GM12878 (cell line): Measurements from ENCODE around the gene VPS13C. TPM values are rescaled to one million over a fixed set of nuclear protein-coding genes. Genes with fewer than 3 reads are reported as not detected.

Experiments used
- ATAC-seq: fragments of 200-7000 bp; cut with Tn5 transposase; 3 replicates; pipeline ENCODE4 v1.9.1; 2020; ENCODE audit warnings: mild to moderate bottlenecking, moderate library complexity
- BruUV-seq: library from RNA; stranded (reverse); fragments of 400-500 nt; replicated peaks from 2 replicates; lab custom pipeline; 2021; lab: Mats Ljungman, UMichigan
- CTCF ChIA-PET: fragments of 300-600 bp; sonication (Branson Sonifier 250); formaldehyde crosslinking; extraction: SDS; loops from one replicate; lab custom pipeline; 2021; ENCODE audit warnings: inconsistent platforms; lab: Yijun Ruan, JAX
- POLR2A ChIA-PET: fragments of 350-600 bp; formaldehyde crosslinking; extraction: SDS; loops from one replicate; lab custom pipeline; 2021; ENCODE audit warnings: inconsistent platforms; lab: Charles Lee
- RAD21 ChIA-PET: fragments of 300-600 bp; sonication (Branson Sonifier 250); formaldehyde crosslinking; loops from one replicate; lab custom pipeline; 2023; ENCODE audit warnings: antibody characterized with exemption; ENCODE audit not compliant: unreplicated experiment; lab: Charles Lee
- SMC1A ChIA-PET: fragments of 300-600 bp; sonication (Branson Sonifier 250); formaldehyde crosslinking; loops from one replicate; lab custom pipeline; 2023; ENCODE audit not compliant: unreplicated experiment, uncharacterized antibody; lab: Charles Lee
- DNase-seq: peaks from one replicate; pipeline ENCODE4 v3.0.0-alpha.2; 2011; ENCODE audit warnings: low read depth, low spot score
- FAIRE-seq: peaks from 3 replicates; lab custom pipeline; 2011; peaks lifted over from hg19 to GRCh38; lab: Jason Lieb, UNC
- H2AFZ ChIP-seq: 2 replicates; pipeline ENCODE4 v1.6.0; 2011; ENCODE audit warnings: low read depth, low read length, control low read depth; ENCODE audit not compliant: control insufficient read depth
- H3K27ac ChIP-seq: 2 replicates; pipeline ENCODE4 v1.5.1; 2011; ENCODE audit warnings: control low read depth; ENCODE audit not compliant: control insufficient read depth, insufficient read depth
- H3K27me3 ChIP-seq, 2 experiments: replicated peaks in 1 of 2; 2 replicates each; pipeline versions ENCODE4 v1.6.0 to v1.6.1; 2011; ENCODE audit warnings: low read length in 1 of 2; ENCODE audit not compliant: control insufficient read depth in 2 of 2, insufficient read depth in 2 of 2
- H3K36me3 ChIP-seq, 2 experiments: 2 replicates each; pipeline ENCODE4 v1.5.1; 2011; ENCODE audit warnings: low read length in 1 of 2; ENCODE audit not compliant: control insufficient read depth in 2 of 2, insufficient read depth in 2 of 2
- H3K4me1 ChIP-seq: 2 replicates; pipeline ENCODE4 v1.6.1; 2011; ENCODE audit warnings: mild to moderate bottlenecking, low read length, moderate library complexity, mixed read lengths; ENCODE audit not compliant: control insufficient read depth, insufficient read depth
- H3K4me2 ChIP-seq: 2 replicates; pipeline ENCODE4 v1.6.0; 2011; ENCODE audit warnings: control low read depth; ENCODE audit not compliant: control insufficient read depth, insufficient read depth
- H3K4me3 ChIP-seq: fragments of 200-600 bp; sonication (generic); 2 replicates; pipeline ENCODE4 v1.5.1; 2016
- H3K79me2 ChIP-seq: 2 replicates; pipeline ENCODE4 v1.6.0; 2011; ENCODE audit warnings: low read length; ENCODE audit not compliant: control insufficient read depth, insufficient read depth
- H3K9ac ChIP-seq: 2 replicates; pipeline ENCODE4 v1.8.0; 2011; ENCODE audit warnings: low read length, control low read depth, mixed read lengths; ENCODE audit not compliant: control insufficient read depth, insufficient read depth
- H3K9me3 ChIP-seq: replicated peaks from 3 replicates; pipeline ENCODE4 v1.5.1; 2011; ENCODE audit warnings: mild to moderate bottlenecking, low read length; ENCODE audit not compliant: control insufficient read depth, insufficient read depth
- H4K20me1 ChIP-seq: 2 replicates; pipeline ENCODE4 v1.6.0; 2011; ENCODE audit not compliant: control insufficient read depth, insufficient read depth
- ATF2 ChIP-seq: IDR thresholded peaks from 2 replicates; pipeline ENCODE4 v1.6.1; 2012; ENCODE audit warnings: low read length, inconsistent platforms
- BACH1 ChIP-seq: fragments of 450-650 bp; IDR thresholded peaks from 2 replicates; pipeline ENCODE4 v1.6.1; 2017; ENCODE audit warnings: mild to moderate bottlenecking, borderline replicate concordance
- BHLHE40 ChIP-seq, 2 experiments: fragments of 450-650 bp in 1 of 2; IDR thresholded peaks; 2 replicates each; pipeline ENCODE4 v1.6.1; 2011 to 2017; ENCODE audit warnings: low read depth in 2 of 2, borderline replicate concordance in 1 of 2, improper control_type of control experiment in 1 of 2, low read length in 1 of 2, mild to moderate bottlenecking in 1 of 2
- CTCF ChIP-seq, 3 experiments: IDR thresholded peaks in 2 of 3; conservative IDR thresholded peaks in 1 of 3; 2 replicates each; pipeline ENCODE4 v1.5.1; 2011; ENCODE audit warnings: low read depth in 3 of 3, low read length in 3 of 3, mild to moderate bottlenecking in 3 of 3, control low read depth in 2 of 3, moderate library complexity in 2 of 3, inconsistent platforms in 1 of 3, mixed read lengths in 1 of 3; ENCODE audit not compliant: control insufficient read depth in 2 of 3, insufficient read depth in 1 of 3; ENCODE audit errors: extremely low read depth in 1 of 3
- EGR1 ChIP-seq, 2 experiments: IDR thresholded peaks; 1 replicate in 1 of 2; 2 replicates in 1 of 2; pipeline ENCODE4 v1.6.1; 2011 to 2012; ENCODE audit warnings: low read depth in 2 of 2, low read length in 2 of 2, borderline replicate concordance in 1 of 2, mild to moderate bottlenecking in 1 of 2, moderate library complexity in 1 of 2
- ELK1 ChIP-seq: IDR thresholded peaks from 2 replicates; pipeline ENCODE4 v1.6.1; 2012; ENCODE audit warnings: low read depth, low read length, improper control_type of control experiment
- EZH2 ChIP-seq: IDR thresholded peaks from 2 replicates; pipeline ENCODE4 v1.6.1; 2012; ENCODE audit warnings: low read depth, mild to moderate bottlenecking, control low read depth, inconsistent platforms, low read length, borderline replicate concordance; ENCODE audit not compliant: control insufficient read depth
- HDAC6 ChIP-seq: fragments of 200-600 bp; sonication (generic); IDR thresholded peaks from one replicate; pipeline ENCODE4 v1.8.0; 2017; ENCODE audit warnings: antibody characterized with exemption; ENCODE audit not compliant: unreplicated experiment
- IRF4 ChIP-seq: IDR thresholded peaks from 2 replicates; pipeline ENCODE4 v1.6.1; 2011; ENCODE audit warnings: low read depth, low read length
- RCOR1 ChIP-seq: conservative IDR thresholded peaks from 2 replicates; pipeline ENCODE4 v1.6.1; 2012; ENCODE audit warnings: low read depth, low read length, improper control_type of control experiment
- STAT3 ChIP-seq: IDR thresholded peaks from 2 replicates; pipeline ENCODE4 v1.6.1; 2011; ENCODE audit warnings: low read depth, low read length, improper control_type of control experiment
- TARDBP ChIP-seq: IDR thresholded peaks from 2 replicates; pipeline ENCODE4 v1.6.1; 2016; ENCODE audit warnings: borderline replicate concordance
- ZNF24 ChIP-seq: fragments of 450-650 bp; IDR thresholded peaks from 2 replicates; pipeline ENCODE4 v1.6.1; 2017; ENCODE audit warnings: antibody characterized with exemption, mild to moderate bottlenecking
- WGBS: methylation state at CpG from one replicate; pipeline ENCODE4 v1.1.6; 2016; ENCODE audit warnings: low lambda C conversion rate; ENCODE audit not compliant: insufficient replicate concordance, insufficient coverage; ENCODE audit errors: missing lambda C conversion rate; 5-methylcytosine and 5-hydroxymethylcytosine counted together
- in situ Hi-C: fragments of 300-500 bp; cut with MboI; formaldehyde crosslinking; loops from 9 replicates; pipeline ENCODE4 v1.14.3; 2018; ENCODE audit warnings: mixed read lengths
- intact Hi-C: fragments of 100-400 bp; cut with micrococcal nuclease; formaldehyde crosslinking; loops from one replicate; pipeline ENCODE4 v1.14.2; 2022; ENCODE audit not compliant: unreplicated experiment
- polyA plus RNA-seq, 11 experiments: library from polyadenylated mRNA; depleted of rRNA in 4 of 11; unstranded in 6 of 11; stranded (reverse) in 5 of 11; fragments of >200 nt; fragmentation: Nextera tagmentation in 4 of 11; fragmentation: Illumina TruSeq in 1 of 11; extraction: Ambion mirVana in 4 of 11; extraction: Trizol in 1 of 11; gene quantifications; 1 replicate in 1 of 11; 2 replicates in 10 of 11; pipeline versions ENCODE4 v1.2.1 to v1.2.3, GENCODE V29; 2011 to 2016; ENCODE audit warnings: inconsistent platforms in 2 of 11, missing spikeins in 2 of 11, low read depth in 1 of 11
- total RNA-seq, 4 experiments: library from RNA; depleted of rRNA in 3 of 4; stranded (reverse); fragments of >200 nt in 3 of 4; fragmentation: Illumina TruSeq in 1 of 4; extraction: Trizol in 1 of 4; gene quantifications; 2 replicates each; pipeline versions ENCODE4 v1.2.1 to v1.2.3, GENCODE V29; 2013 to 2021

Gene VPS13C
- total and polyA plus RNA-seq, 10 of the 15 experiments (the other 5 are each of a cell fraction or from before 2014, with no cell fraction given): 9.3 to 53.1 (median 31.8) TPM

- no TSS peak for BruUV-seq
- Histone ChIP-seq H3K27me3 (peaks cover 8 to 17% of the 10 kb centered on the region in 2 experiments), H3K4me3 (peak overlapping the region; percentile 52; the same call in 1 of the 2 replicates), H3K36me3 (no peaks in the 10 kb centered on the region), H2AFZ (peak overlapping the region; percentile 47; the same call in 1 of the 2 replicates), H3K4me2 (peak overlapping the region; percentile 89), H3K9me3 (no peaks in the 10 kb centered on the region), H3K79me2 (no peaks in the 10 kb centered on the region), H3K9ac (no peak overlapping the region), H3K4me1 (peaks cover 8% of the 10 kb centered on the region), H4K20me1 (no peaks in the 10 kb centered on the region), H3K27ac (no peak overlapping the region)
- ChIA-PET SMC1A (interaction anchor here (0.9 to 1.0 kb wide), 2 partner anchors 58 to 196 kb away, joined by 3 read pairs; no protein-coding TSS in a partner anchor), POLR2A (no interaction called here), RAD21 (no interaction called here), CTCF (interaction anchor here (0.8 to 1.3 kb wide), 3 partner anchors 10 to 85 kb away, joined by 3 to 6 read pairs (median 3); no protein-coding TSS in a partner anchor)
- intact Hi-C loops (no loop called here), in situ Hi-C loops (no loop called here)
- WGBS: under 1% methylated on average over 41 of the region's 62 CpGs
- ATAC-seq (peak; percentile 65), FAIRE-seq (no peak), DNase-seq (no peak)
- TF ChIP-seq RCOR1 (no peak), ELK1 (no peak), HDAC6 (peak; percentile 33), ZNF24 (no peak), BHLHE40 (IDR thresholded peaks at IDR 0.05; ENCODE audit: borderline replicate concordance in 1 of 2, low read depth in 2 of 2, low read length in 1 of 2) (peak in 1 of 2 experiments; percentile 42; a peak in 2 of 4 replicates), IRF4 (no peak), EZH2 (0 out of 2 replicates have a peak, but pooled peaks have one; percentile 23), CTCF (IDR thresholded peaks at IDR 0.05 in 2 of 3, conservative IDR thresholded peaks at IDR 0.05 in 1 of 3; ENCODE audit: control insufficient read depth in 2 of 3, extremely low read depth in 1 of 3, insufficient read depth in 1 of 3, low read depth in 3 of 3, low read length in 3 of 3) (0 out of 6 replicates have a peak, but pooled peaks of 1 of the 3 experiments have one; percentile 1), BACH1 (no peak), EGR1 (IDR thresholded peaks at IDR 0.05; ENCODE audit: borderline replicate concordance in 1 of 2, low read depth in 2 of 2, low read length in 2 of 2) (no peak), TARDBP (no peak), STAT3 (no peak), ATF2 (no peak)
Measured at GRCh38 chr15:62067448-62068044, 7.3 kb upstream of the VPS13C start.
